Thyroid gland (tissue), 4 donors: Measurements from ENCODE around the gene ARHGEF38.

Experiments used
- POLR2A ChIP-seq, 2 donors: fragments of 450-650 bp; IDR thresholded peaks; one replicate each; pipeline ENCODE4 v1.6.1; 2017; ENCODE audit warnings: antibody characterized with exemption in 2 of 2, mild to moderate bottlenecking in 2 of 2, moderate library complexity in 1 of 2
- TF ChIP-seq, protein P1 (sequence below), 6 experiments: fragments of 200-600 bp in 3 of 6; fragments of 450-650 bp in 3 of 6; sonication (generic) in 3 of 6; IDR thresholded peaks; one replicate each; pipeline ENCODE4 v1.5.1; 2016 to 2019; ENCODE audit warnings: antibody characterized with exemption in 6 of 6, mild to moderate bottlenecking in 2 of 6, inconsistent platforms in 1 of 6, moderate library complexity in 1 of 6

DNA sequence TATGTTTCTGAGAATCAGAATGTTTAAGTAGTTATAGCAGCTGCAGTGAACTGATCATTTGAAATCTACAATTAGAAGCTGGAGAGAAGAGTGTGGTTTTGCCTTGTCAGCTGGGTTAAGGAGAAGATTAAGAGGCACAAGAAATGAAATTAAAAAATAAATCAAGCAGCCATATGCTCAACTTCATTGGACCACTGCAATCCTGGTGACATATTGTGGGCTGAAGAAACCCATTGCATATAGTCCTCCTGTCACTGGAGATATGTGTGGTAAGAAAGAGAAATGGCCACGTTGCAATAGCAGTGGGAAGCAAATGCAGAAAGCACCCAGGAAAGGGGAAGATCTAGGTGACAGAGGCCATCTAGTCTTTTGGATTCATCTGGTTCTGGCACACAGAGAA, 93.0 kb downstream of the ARHGEF38 start:
- TF ChIP-seq, protein P1, sequence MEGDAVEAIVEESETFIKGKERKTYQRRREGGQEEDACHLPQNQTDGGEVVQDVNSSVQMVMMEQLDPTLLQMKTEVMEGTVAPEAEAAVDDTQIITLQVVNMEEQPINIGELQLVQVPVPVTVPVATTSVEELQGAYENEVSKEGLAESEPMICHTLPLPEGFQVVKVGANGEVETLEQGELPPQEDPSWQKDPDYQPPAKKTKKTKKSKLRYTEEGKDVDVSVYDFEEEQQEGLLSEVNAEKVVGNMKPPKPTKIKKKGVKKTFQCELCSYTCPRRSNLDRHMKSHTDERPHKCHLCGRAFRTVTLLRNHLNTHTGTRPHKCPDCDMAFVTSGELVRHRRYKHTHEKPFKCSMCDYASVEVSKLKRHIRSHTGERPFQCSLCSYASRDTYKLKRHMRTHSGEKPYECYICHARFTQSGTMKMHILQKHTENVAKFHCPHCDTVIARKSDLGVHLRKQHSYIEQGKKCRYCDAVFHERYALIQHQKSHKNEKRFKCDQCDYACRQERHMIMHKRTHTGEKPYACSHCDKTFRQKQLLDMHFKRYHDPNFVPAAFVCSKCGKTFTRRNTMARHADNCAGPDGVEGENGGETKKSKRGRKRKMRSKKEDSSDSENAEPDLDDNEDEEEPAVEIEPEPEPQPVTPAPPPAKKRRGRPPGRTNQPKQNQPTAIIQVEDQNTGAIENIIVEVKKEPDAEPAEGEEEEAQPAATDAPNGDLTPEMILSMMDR (IDR thresholded peaks at IDR 0.05), result no peak
- no peak for TF ChIP-seq POLR2A (IDR thresholded peaks at IDR 0.05)
